ENCODE data around the gene ALDH3B2.
"Not testable (repeated sequence)": the region's sequence is repeated elsewhere in the genome, so short reads cannot be mapped to it uniquely, and the experiment has no call there.

Gene ALDH3B2

DNA sequence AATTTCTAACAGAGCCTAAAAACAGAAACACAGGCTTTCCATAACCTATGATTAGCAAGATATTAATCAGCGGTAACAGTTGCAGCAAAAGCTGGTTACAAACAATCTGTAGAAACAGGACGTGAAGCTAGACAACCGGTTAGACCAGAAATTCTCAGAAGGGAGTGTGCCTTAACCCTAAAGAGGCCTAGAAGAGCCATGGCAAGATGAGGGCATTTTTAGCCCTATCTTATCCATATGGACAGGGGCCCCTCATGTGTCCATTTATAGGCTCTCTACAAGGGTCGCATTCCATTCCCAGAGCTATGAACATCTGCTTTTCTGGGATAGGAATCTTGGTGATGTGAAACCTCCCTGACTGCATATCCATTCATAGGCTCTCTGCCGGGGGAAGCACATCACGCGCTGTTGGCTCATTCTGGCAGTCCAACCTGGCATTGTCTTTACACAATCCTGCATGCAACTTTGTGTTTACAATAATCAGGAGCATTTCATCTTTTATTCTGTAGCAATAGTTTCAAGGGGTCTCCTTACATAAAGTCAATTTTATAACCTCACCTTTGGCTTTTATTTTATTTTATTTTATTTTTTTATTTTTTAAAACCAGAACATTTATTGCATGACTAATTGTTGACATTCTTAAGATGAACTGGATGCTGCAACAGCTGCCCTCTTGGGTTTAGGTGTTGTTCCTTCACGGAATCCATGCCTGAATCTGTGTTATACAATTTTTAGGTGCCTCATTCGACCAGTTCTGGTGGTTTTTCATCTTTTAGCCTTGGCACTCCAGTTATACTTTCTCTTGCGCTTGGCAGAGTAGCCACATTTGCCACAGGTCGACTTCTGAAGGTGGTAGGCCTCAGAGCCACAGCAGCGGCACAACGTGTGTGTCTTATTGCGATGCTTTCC, 8.0 kb upstream of the ALDH3B2 start:
- DNase-seq, result not testable (repeated sequence)

GRCh38 chr11:67680696-67681470, 6.5 kb upstream of the ALDH3B2 start:
- peak; percentile 19 for DNase-seq

DNA sequence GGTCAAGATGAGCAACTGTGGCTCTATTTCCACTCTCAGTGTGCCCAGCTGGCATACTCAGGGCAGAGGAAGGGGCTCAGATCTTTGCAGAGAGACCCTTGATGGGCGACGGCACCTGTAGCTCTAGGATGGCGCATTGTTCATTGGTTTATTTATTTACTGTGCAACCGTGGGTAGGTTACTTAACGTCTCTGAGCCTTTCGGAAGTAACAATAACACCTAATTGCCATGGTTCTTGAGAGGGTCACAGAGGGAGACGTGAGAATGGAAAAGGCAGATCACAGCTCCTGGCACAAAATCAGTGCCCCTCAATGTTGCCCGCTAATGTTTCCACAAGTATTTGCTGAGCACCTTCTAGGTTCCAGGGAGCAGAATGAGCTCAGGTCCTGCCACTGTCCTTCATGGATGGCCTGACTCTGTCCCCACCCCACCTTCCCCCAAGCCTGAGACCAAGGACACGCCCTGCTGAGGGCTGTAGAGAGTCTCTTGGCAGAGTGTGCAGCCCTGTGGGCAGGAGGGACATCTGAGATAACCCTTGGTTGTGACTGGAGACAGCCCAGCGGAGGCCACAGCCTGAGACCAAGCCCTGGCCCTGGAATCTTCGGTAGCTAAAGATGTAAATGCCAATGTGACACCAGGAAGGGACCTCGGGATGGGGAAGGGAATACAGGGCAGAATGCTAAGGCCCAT, 780 bp upstream of the ALDH3B2 start:
- no peak for DNase-seq

- DNase-seq, result no peak
These were observed 521 bp downstream of the ALDH3B2 start for GRCh38 chr11:67673902-67674301.

DNA sequence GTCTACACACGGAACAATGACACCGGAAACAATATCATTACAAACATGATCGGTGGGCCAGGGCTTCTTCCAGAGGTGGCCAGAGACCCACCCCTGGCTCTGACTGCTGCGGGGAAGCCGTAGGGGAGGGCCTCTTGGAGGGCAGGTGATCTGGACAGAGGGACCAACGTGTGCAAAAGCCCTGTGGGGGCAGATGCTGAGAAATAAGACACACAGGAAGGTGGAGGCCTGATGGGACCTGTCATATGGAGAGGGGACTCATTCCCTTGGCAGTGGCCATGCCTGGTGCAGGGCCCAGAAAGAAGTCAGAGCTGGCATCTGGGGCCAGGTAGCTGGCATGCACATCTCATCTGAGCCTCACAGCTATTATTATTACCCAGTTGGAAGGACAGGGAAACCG, 1.1 kb downstream of the ALDH3B2 start:
- DNase-seq, result no peak

DNA sequence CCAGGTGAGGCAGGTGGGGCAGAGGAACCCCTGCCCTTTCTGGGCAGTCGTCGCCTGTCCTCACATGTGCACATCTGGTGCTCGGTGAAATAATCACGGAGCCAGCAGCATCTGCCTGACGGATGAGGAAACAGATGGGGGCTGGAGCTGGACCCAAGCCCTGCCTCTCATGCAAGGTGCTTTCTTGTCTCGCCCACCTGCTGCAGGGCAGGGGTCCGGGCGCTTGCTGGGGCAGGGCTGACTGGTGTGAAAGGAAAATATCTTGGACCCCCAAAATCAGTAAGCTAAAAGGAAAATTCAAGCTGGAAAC, 3.3 kb downstream of the ALDH3B2 start:
- no peak for DNase-seq

DNA sequence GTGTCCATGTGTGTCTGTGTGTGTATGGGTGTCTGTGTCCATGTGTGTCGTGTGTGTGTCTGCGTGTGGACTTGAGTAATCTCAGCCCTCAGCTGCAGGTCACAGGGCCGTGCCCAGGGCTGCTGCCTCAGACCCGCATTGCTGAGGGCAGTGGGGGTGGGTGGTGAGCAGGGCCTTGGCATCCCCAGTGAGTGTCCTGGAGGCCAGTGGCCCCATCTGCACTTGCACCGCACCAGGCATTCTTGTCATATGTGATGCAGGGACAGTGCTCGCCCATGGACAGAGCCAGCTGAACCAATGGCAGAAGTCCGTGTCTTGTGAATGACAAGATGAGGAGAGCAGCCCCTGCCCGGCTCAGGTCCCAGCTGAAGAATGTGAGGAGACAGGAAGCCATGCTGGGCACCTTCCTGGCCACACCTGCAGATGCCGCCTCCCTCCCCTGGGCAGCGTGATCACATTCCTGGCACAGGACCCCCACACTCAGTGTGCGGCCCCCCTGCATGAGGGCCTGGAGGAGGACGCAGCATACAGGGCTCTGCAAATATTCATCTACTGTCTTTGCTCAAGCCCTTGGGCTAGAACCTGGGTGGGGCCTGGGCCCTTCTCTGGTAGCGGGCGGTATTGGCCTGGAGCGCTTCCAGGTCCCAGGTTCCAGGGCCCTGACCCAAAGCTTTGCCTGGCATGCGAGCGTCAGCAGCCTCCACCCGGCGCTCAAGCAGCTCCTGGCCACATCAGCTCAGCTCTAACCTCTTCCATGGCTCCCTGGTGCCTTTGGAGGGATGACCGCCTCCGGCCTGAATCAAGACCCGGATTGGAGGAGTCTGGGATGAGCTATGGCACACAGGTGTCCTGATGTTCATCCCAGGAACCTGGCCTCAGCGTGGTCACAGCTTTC, 3.9 kb downstream of the ALDH3B2 start:
- no peak for DNase-seq

GRCh38 chr11:67668192-67668551, 6.3 kb downstream of the ALDH3B2 start:
- DNase-seq, result no peak

- DNase-seq, result no peak
These were observed 6.8 kb downstream of the ALDH3B2 start for GRCh38 chr11:67667490-67668191.

- DNase-seq, result no peak
These were observed 7.5 kb downstream of the ALDH3B2 start for GRCh38 chr11:67666676-67667489.

- no peak for DNase-seq
These were observed 8.1 kb downstream of the ALDH3B2 start for GRCh38 chr11:67666303-67666645.

DNA sequence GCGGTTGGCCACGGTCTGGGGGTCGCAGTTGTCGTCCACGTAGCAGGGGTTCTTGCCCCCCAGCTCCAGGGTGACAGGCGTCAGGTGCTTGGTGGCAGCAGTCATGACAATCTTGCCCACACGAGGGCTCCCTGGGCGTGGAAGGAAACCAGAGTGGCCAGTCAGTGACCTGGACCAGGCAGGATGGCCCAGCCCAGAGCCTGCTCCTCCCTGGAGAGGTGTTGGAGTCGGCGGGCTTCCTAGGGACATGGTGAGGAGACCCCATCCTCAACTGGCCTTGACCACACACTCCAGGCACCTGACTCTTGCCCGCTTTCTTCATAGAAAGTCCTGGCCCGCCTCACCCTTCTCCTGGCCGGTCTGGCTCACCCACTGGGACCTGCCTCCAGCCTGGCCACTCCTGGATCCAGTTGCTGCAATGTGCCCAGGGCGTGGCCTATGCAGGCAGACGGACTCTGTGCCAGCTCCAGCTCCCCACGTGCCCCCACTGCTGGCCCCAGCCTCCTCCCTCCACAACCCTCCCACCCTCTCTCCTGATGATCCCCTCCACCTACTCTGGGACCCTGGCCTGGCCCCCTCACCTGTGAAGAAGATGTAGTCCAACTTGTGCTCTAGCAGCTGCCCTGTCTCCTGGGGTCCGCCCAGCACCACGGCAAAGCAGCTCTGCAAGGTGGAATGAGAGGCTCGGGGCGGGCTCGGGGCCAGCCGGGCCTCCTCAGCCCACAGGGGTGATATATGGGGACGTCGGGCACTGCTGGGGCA, 8.7 kb downstream of the ALDH3B2 start:
- DNase-seq, result no peak

DNA sequence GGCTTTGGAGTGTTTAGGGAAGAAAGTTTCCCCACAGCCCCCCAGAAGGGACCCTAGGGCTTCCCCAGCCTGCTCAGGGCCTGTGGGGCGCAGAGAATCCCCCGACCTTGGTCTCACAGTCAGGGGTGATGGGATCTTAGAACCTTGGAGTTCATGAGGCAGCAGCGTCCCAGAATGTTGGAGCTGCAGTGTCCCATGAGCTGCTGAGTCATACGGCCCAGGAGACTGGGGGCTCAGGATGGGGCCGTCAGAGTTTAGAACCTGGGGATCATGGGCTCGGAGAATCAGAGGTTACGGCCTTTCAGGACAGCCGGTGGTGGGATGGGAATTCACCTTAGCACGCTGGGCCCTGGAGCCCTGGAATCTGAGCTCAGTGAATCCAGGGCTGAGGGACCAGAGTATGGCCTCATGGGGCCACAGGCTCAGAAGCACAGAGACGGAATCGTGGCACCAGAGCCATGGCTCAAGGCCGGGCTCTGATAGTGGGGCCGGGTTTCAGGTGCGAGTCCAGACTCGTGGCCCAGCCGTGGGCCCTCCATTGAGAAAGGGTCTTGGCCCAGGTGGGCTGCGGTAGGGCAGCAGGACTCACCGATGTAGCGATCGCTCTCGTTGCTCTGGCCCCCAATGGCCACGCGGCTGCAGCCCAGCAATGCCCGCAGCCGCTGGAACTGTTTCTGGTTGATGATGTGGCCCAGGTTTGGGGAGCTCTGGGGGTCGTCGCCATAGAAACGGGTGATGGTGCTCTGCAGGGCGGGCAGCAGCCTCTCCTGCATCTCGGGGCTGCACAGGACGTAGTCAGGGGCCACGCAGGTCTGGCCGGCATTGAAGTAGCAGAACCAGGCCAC, 9.5 kb downstream of the ALDH3B2 start:
- no peak for DNase-seq

DNA sequence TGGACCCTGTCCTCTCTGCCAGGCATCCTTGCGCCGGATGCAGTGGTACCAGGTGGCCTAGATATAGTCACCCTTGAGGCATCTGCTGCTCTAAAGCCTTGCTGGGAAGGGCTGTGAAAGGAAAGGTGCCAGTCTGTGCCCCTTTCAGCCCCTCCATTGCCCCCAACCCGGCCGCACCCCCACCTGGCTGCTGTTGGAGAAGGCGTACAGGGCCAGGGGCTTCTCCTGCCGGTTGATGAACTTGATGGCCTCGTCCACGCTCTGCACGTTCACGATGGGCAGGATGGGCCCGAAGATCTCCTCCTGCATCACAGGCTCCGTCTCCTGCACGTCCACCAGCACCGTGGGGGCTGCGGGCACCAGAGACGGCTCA, 10.2 kb downstream of the ALDH3B2 start:
- DNase-seq, result no peak

- DNase-seq, result no peak
These were observed 10.8 kb downstream of the ALDH3B2 start for GRCh38 chr11:67663532-67664212.

DNA sequence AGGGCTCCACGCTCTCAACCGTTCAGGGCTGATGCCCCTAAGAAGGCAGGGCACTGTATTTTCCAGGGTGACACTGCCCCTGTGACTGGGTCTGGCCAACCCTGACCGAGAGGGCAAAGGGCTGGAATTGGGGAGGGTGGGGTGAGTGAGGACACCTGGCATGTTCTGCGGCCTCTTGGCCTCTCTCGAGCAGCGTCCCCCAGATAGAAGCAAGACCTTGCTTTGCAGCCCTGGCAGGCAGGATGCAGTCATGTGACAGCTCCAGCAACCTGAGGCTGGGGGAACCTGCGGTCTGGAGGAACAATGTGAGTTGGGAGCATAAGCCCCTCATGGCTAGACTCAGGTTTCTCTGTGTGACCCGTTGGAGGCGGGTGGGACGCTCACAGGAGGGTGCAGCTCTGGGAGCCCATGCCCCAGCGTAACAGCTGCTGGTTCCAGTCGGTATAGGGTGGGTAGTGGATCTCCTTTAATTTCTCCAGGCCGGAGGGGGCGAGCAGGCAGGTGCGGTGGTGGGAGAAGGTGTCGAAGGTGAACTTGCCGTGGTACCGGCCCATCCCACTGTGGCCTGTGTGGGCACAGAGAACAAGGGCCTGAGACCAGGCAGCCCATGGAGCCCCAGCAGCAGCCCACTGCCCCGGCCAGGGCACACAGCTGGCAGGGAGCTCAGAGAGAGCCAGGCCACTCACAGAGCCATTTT, 11.4 kb downstream of the ALDH3B2 start:
- DNase-seq, result no peak

DNA sequence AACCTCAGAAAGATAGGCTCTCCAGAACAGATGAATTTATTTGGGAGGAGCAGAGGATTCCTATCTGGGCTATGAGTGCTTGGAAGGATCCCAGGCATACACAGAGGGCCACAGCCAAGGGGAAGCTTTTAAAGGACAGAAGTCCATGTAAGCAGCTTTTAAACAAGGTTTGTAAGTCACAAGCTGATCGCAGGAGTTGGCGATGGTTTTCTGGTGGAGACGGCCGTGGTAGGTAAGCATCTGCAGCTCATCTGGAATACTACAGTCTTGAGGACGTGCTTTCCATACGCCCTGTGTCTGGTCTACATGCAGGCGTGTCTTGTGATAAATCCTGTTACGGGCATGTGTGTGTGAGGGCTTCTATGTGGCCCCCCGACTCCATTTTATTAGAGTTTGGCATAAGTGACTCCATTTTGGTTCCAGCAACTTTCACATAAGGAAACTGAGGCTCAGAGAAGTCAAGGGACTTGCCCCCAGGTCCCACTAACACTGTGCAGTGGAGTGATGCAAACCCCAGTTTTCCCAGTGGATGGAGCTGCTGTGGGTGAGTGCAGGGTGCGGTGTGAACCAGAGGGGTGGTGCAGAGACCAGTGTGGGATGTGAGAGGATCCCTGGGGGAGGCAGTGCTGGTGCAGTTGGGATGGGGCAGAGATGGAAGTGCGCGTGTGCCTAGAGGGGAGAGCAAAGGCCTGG, 12.1 kb downstream of the ALDH3B2 start:
- no peak for DNase-seq

DNA sequence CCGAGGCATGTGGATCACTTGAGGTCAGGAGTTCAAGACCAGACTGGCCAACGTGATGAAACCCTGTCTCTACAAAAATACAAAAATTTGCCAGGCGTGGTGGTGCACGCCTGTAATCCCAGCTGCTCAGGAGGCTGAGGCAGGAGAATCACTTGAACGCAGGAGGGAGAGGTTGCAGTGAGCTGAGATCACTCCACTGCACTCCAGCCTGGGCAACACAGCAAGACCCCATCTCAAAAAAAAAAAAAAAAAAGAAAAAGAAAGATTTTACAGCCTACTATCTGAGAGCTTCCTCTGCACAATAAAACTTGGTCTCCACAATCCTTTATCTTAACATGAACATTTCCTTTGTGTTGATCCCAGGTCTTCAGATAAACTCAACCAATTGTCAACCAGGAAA, 13.7 kb downstream of the ALDH3B2 start:
- not testable (repeated sequence) for DNase-seq

All from GDM1 (cell line).